Erythroblast (primary cell): ENCODE results near the gene FCHSD1.

ENCODE experiments used
- DNase-seq, 2 experiments: peaks; one replicate each; lab custom pipeline; 2025; lab: John Stamatoyannopoulos, UW
- GATA1 ChIP-seq: IDR thresholded peaks from 2 replicates; pipeline ENCODE4 v1.6.1; 2011; ENCODE audit warnings: low read depth, mild to moderate bottlenecking, control low read depth, low read length, moderate library complexity
- POLR2A ChIP-seq: IDR thresholded peaks from 2 replicates; pipeline ENCODE4 v1.6.1; 2011; ENCODE audit warnings: mild to moderate bottlenecking, low read length

The FCHSD1 gene

GRCh38 chr5:141664733-141665461, 13.7 kb upstream of the FCHSD1 start:
- DNase-seq, result peak; percentile 65 to 85
- TF ChIP-seq POLR2A, result no peak

- TF ChIP-seq POLR2A, result no peak
- no peak for TF ChIP-seq GATA1
- no peak for DNase-seq
These were observed 12.3 kb upstream of the FCHSD1 start for GRCh38 chr5:141663506-141663905.

DNA sequence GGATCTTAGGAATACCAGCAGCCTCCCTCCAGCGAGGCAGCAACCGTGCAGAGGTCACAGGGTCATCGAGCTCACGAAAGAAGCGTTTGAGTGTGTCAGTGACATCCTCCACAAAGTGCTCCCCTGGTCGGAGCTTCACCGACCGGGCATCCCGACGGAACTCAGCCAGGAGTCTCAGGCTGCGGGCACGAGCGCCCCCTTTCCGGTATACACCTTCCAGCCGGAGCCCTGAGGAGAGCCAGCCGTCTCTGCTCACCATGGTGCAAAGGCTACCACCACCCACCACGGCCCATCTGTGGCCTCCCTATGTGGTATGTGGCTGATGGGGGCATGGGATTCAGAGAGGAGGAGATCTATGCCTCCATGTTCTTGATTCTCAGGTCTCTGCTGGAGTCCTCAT, 10.8 kb upstream of the FCHSD1 start:
- TF ChIP-seq GATA1 (no peak), POLR2A (no peak)
- DNase-seq, result no peak

DNA sequence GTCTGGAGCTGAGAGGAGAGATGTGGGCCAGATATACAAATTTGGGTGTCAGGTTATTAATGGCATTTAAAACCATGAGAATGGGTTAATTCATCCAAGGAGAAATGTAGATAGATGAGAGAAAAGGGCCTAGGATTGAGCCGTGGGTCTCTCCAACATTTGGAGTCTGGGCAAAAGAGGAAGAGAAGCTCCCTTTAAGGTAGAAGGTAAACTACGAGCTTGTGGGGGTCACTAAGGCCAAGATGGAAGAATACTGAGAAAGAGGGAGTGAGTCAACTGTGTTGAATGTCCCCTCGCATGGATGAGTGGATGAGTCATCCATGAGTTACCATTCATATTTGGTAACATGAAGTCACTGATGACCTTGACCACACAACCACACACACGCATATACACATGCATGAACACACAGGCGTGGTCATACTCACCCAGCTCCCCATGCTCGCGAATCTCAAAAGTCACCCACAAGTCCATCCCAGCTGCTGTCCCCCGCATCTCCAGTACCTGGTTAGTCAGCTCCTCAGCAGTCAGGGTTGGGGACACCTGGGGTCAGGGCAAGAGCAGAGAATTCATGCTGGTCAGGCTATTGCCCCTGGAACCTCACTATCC, 6.8 kb upstream of the FCHSD1 start:
- TF ChIP-seq POLR2A (no peak), GATA1 (no peak)
- DNase-seq, result peak in 1 of 2 experiments; percentile 16

GRCh38 chr5:141657404-141657803, 6.2 kb upstream of the FCHSD1 start:
- DNase-seq, result no peak
- TF ChIP-seq POLR2A (no peak), GATA1 (no peak)

DNA sequence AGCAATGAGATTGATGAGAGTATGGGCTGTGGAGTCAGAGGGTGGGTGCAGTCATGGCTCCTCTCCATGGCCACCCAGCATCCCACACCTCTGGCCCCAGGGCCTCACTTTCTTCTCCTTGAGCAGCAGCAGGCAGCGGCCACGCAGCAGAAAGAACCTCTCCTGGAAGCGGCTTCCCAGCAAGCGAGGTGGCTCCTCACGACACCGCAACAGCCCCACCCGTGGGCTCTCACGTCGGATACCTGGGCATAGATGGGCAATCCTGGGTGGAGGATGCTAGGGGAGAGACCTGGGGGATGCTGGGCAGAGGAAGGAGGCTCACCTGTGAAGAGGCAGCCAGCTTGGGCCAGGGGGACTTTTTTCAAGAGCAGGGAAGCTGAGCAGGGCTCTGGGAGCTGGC, 5.2 kb upstream of the FCHSD1 start:
- TF ChIP-seq POLR2A, result no peak
- TF ChIP-seq GATA1, result no peak
- no peak for DNase-seq

- TF ChIP-seq GATA1 (no peak), POLR2A (no peak)
- no peak for DNase-seq
These were observed 3.8 kb upstream of the FCHSD1 start for GRCh38 chr5:141655020-141655419.

GRCh38 chr5:141654298-141654697, 3.1 kb upstream of the FCHSD1 start:
- no peak for TF ChIP-seq GATA1
- no peak for TF ChIP-seq POLR2A
- DNase-seq, result no peak

GRCh38 chr5:141651728-141652105, 499 bp upstream of the FCHSD1 start:
- TF ChIP-seq GATA1 (no peak), POLR2A (no peak)
- no peak for DNase-seq

- TF ChIP-seq POLR2A (no peak), GATA1 (no peak)
- no peak for DNase-seq
These were observed 1.2 kb downstream of the FCHSD1 start for GRCh38 chr5:141649972-141650371.

DNA sequence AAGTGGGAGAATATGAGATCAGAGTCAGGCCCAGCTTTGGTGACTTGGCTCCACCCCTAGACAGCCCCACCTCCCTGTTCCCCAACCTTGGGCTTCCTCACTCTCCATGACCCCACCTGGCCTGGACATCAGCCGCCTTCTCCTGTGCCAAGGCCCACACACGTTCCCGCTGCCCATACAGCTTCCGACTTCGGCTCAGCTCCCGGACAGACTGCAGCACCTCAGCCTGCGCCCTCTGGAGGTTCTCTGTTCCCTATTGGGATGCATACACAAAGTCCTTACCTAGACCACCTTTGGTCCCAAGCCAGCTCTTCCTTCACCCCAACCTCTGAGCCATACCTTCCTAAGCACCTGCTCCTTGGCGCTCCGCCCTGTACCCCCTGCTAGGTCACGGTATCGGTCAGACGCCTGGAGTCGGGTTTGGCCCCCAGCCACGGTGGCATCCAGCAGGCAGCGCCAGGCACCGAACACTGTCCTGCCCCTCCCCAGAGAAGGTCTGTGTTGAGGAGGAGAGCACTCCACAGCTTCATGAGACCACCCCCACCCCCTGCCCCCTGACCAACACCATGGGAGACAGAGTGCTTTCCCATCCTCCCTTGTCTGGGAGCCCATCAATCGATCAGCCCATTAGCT, 2.0 kb downstream of the FCHSD1 start:
- DNase-seq, result no peak
- TF ChIP-seq POLR2A, result no peak
- no peak for TF ChIP-seq GATA1

DNA sequence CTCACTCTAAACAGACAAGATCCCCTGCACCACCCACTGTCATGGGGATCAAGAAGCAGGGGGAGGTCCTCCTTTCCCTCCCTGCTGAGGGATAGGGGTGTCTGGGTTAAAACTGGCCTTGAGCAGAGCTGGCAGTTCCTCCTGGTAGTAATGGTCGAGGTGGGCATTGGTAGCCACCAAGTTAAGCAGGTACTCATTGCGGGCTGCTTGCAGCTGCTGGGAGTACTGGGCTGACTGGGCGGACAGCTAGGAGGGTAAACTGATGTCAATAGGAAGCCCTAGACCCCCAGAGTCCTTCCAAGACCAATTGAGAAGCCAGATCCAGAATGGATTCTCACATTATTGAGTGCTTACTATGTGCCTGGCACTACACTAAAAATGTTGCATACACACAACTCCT, 3.4 kb downstream of the FCHSD1 start:
- DNase-seq, result no peak
- TF ChIP-seq POLR2A, result no peak

GRCh38 chr5:141647242-141647641, 4.0 kb downstream of the FCHSD1 start:
- no peak for DNase-seq
- TF ChIP-seq GATA1 (no peak), POLR2A (no peak)

GRCh38 chr5:141646026-141646425, 5.2 kb downstream of the FCHSD1 start:
- TF ChIP-seq GATA1 (no peak), POLR2A (no peak)
- DNase-seq, result no peak
